GM18951 (cell line): Measurements from ENCODE around the gene RPL37.
A peak's percentile ranks its signal among the peaks of the same experiment; 100 is the strongest.
"Not testable (repeated sequence)": the region's sequence is repeated elsewhere in the genome, so short reads cannot be mapped to it uniquely, and the experiment has no call there.

Experiments
- POLR2A ChIP-seq: IDR thresholded peaks from 4 replicates; pipeline ENCODE4 v1.6.1; 2011; ENCODE audit warnings: mild to moderate bottlenecking; ENCODE audit not compliant: insufficient read length, insufficient read depth; ENCODE audit errors: extremely low read depth
- in situ Hi-C: fragments of 300-500 bp; cut with MboI; formaldehyde crosslinking; loops from one replicate; pipeline ENCODE4 v1.12.0; 2022; ENCODE audit warnings: low sequenced_read_pairs, mixed read lengths, inconsistent platforms; ENCODE audit not compliant: unreplicated experiment

The RPL37 gene

DNA sequence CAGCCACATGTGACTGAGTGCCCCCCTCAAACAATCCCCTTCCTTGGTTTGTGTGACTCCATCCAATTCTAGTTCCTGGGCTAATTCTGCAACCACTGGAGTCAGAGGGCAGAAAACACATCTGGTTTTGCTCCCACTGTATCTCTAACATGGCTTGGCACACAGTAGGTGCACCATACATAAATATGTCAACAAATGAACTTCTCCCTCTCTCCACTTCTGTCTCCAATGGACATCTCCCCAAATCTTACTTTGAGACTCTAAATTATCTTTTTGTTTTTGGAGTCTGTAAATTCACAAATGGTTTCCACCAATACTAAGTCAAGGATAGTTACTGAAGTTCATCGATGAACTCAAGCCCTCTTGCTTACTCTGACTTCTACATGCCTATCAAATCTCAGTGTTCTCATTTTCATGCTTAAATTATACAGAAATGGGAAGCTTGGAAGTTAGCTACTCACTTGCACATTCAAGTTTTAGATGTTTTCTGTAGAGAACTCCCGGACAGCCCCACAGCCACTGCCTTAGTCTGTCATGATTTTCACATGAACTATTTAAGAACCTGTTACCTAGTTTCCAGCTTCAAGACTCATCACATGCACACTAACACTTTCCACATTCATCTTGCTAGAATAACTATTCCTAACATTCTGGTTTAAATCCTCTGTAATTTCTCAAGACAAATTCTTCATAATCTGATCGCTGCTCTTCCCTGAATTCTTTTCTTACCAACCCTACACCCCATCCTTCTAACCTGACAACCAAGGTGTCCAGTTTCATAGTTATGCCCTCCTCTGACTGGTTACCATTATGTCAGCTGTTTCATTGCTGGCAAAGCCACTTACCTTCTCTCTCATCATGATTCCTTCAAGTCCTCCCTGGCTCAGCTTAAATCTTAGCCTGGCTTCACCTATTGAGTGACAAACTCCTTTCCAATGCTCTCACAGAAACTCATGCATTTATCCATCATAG is 6.0 kb downstream of the RPL37 start:
- in situ Hi-C loops, result no loop called here
- TF ChIP-seq POLR2A, result peak; percentile 39

DNA sequence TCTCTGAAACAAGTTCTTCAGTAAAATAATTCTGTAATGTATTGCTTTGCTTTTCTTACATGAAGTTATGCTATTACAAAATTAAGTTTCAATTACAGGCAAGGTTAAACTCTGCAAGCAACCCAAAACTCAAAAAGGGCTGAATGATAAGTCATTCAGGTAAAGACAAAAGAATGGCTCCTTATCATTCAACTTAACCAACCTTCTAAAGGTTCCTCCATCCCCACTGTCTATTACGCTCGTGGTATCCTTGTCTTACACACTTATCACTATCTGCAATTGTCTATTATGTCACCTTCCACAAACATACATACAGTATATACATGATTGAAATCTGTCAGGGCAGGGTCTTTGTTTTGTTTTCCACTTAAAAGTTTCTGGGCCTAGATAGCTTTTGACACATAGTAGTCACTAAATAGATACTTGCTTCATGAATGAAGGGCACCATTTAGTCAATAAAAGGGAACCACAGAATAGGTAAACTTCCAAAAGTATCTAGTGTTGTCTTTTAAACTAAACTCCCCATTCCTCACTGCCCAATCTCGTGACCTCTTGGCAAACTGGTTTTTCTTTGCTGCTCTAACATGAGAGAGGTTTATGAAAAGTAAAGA is 6.9 kb downstream of the RPL37 start:
- in situ Hi-C loops, result no loop called here
- no peak for TF ChIP-seq POLR2A

DNA sequence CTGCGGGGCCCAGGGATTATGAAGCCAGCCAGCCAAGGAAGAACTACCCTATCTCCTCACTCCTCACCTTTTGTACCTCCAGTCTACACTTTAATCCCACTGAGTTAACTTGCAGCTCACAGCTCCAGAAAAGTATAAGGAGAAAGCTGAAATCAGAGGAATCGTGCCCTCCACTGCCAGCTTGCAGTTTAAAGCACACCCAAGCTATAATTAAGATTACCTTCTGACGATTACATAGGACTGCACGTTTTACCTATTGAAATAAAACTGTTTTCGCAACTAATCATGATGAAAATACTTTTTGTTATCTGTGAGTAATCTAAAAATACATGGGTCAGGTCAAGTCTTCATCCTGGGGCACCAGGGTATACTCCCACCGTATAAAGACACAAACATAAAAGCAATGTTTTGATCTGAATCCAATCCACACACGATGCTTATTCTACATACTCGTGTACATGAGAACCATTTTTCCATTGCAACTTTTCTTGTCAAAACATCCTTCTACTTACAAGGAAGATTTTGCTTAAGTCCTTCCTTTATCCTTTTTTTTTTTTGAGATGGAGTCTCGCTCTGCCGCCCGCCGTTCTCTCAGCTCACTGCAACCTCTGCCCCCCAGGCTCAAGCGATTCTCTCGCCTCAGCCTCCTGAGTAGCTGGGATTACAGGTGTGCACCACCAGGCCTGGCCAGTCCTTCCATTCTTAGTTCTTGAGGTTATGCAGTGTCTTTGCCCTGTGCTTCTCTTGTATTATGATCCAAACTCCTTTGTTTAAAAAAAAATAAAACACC is 7.6 kb downstream of the RPL37 start:
- no peak for TF ChIP-seq POLR2A
- in situ Hi-C loops, result no loop called here

DNA sequence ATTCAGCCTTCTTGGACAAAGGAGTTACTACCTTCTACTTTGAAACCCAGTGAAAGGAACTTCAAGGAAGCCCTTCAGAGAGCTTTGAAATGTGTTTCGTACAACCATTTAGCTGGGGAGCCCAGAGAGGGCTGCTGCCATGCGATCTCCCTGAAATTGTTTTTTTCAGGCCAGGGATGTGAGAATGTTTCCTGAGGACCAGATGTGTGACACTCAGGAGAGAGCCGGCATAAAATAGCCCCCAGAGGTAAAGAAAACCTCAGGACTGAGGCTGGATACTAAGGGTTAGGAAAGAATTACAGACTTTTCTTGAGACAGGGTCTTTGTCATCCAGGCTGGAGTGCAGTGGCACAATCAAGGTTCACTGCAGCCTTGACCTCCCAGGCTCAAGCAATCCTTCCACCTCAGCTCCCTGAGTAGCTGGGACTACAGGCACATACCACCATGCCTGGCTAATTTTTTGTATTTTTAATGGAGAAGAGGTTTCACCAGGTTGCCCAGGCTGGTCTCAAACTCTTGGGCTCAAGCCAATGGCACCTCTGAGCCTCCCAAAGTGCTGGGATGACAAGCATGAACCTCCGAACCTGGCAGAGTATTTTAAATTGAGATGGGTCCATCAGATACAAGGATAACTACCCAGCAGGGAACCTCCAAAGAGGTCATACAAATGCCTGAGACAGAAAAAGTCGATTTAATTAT is 8.4 kb downstream of the RPL37 start:
- TF ChIP-seq POLR2A, result no peak
- in situ Hi-C loops, result no loop called here

DNA sequence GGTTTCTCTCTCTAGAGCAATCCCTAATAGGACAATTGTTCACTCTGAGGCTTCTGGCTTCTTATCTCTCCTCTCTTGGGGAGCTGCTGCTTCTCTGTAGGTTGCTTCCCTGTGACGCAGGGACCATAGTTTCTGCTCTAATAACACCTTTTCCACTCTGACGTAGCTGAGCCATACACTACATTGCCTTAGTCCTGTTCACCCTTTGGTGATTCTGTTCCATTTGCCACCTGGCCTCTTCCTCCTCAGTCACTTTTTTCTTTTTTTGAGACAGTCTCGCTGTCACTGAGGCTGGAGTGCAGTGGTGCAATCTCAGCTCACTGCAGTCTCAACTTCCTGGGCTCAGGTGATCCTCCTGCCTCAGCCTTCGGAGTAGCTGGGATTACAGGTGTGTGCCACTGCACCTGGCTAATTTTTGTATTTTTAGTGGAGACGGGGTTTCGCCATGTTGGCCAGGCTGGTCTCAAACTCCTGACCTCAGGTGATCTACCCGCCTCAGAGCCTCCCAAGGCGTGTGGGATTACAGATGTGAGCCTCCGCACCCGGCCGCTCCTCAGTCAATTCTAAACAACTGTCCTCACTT is 9.5 kb downstream of the RPL37 start:
- in situ Hi-C loops, result not testable (repeated sequence)

DNA sequence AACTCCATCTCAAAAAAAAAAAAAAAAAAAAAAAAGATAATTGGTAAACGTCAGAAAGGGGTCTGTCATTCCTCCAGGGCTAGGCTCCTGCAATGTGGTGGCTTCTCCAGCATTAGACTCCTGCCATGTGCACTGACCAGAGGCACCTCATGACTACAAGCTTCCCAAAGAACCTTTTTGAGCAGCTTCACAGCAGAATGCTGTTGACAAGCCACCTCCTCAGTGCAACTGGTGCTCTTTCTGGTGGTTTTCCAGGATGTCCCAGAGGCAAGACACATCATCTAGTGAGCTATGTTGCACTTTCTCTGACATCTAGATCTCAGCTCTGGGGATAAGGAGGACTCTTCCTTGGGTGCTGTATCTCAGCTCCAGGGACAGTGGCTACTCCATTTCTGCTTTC is 11.6 kb downstream of the RPL37 start:
- in situ Hi-C loops, result no loop called here
- TF ChIP-seq POLR2A, result no peak

DNA sequence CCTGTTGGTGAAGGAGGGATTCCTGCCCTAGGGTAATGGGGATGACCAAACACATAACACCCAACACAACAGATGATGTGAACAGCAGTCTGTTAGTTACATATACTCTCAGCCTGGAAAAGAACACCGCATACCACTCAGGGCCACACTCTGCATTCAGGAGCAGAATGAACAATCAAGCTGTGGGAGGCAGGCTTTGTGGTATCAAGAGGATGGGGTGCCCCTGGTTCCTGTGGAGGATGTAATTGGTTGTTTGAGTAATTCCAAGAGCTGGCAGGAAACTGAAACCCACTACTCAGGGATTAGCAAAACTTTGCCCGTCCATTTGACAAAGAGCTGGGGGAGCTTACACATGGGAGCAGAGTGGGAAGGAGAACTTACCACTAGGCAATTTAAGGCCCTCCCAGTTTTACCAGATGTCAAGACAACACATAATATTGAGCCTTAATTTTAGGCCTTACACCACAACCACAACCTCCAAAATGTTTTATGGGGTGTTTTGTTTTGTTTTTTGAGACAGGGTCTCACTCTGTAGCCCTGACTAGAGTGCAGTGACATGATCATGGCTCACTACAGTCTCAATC is 21.2 kb downstream of the RPL37 start:
- TF ChIP-seq POLR2A, result no peak
- in situ Hi-C loops, result no loop called here

DNA sequence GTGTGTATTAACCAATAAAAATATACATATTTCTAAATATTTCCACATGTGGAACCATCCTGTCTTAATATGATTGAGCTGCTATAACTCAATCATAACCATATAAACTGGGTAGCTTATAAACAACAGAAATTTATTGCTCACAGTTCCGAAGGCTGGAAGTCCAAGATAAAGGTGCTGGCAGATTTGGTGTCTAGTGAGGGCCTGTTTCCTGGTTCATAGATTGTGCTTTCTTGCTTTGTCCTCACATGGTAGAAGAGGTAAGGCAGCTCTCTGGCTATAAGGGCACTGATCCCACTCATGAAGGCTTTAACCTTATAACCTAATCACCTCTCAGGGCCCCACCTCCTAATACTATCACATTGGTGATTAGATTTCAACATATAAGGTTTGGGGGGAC is 22.9 kb downstream of the RPL37 start:
- TF ChIP-seq POLR2A, result no peak
- in situ Hi-C loops, result no loop called here

DNA sequence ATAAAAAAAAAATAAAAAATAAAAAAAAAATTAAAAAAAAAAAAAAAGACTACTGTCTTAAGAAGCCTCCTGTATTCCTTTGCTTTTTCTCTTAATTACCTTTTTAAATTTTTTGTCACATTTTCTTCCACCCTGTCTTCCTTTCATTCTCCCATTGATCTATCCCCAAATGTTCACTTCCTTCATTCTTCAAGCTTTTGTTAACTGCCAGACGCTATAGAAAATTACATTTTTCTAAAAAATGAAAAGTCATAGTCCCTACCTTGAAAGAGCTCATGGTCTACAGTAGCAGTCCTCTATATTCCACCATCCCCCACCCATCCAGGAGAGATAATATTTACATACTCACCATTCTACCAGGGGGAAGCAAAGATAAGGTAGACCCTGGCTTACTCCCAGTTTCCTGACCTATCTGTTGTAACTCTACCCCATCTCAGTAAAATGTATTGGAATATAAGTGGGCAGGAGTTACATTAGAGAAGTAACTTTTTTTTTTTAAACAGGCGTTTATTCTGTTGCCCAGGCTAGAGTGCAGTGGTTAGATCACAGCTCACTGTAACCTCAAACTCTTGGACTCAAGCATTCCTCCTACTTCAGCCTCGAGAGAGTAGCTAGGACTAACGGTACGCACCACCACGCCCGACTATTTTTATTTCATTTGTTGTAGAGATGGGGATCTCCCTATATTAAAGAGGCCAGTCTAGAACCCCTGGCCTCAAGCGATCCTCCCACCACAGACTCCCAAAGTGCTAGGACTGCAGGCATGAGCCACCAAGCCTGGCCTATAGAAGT is 33.1 kb downstream of the RPL37 start:
- no peak for TF ChIP-seq POLR2A
- in situ Hi-C loops, result no loop called here

DNA sequence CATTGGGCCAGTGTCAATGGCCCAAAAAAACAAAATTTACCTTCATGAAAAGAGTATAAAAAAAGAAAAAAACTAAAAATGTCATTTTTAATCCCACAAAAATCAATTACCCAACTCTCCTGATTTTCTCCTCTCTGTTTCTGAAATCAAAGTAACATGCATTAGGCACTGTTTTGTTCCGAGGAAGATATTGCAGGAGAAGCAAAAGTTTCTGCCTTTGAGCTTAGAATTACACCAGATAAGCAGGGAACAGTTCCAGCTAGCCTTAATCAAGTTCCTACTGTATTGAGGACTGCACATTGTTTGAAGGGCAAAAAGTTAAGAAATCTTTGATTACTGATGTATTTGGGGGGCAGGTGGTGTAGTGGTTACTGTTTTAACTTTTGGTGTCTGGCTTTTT is 35.8 kb downstream of the RPL37 start:
- in situ Hi-C loops, result no loop called here
- no peak for TF ChIP-seq POLR2A

DNA sequence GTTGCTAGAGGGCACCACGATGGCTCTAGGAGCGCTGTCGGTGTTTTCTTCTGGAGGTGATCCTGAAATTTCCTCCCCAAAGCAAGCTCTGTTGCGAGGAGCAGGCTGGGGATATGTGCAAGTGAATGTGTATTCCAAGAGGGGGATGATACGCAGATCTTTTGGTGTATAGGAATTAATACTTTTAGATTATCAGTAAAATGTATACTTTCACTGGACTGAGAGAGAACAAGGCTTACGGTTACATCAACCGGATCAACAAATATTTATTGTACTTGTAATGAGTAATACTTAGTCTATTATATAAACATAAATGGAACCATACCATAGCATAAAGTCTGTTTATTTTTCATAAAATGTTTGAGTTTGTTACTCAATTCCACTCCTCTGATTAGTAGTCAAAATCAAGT is 36.2 kb downstream of the RPL37 start:
- no peak for TF ChIP-seq POLR2A
- in situ Hi-C loops, result no loop called here
